SW 1271 (cell line): Measurements from ENCODE around the gene CFD.
"Not testable (repeated sequence)": the region's sequence is repeated elsewhere in the genome, so short reads cannot be mapped to it uniquely, and the experiment has no call there.

ENCODE experiments used
- DNase-seq, 2 experiments: peaks; one replicate each; lab custom pipeline; 2025; lab: John Stamatoyannopoulos, UW

CFD gene

DNA sequence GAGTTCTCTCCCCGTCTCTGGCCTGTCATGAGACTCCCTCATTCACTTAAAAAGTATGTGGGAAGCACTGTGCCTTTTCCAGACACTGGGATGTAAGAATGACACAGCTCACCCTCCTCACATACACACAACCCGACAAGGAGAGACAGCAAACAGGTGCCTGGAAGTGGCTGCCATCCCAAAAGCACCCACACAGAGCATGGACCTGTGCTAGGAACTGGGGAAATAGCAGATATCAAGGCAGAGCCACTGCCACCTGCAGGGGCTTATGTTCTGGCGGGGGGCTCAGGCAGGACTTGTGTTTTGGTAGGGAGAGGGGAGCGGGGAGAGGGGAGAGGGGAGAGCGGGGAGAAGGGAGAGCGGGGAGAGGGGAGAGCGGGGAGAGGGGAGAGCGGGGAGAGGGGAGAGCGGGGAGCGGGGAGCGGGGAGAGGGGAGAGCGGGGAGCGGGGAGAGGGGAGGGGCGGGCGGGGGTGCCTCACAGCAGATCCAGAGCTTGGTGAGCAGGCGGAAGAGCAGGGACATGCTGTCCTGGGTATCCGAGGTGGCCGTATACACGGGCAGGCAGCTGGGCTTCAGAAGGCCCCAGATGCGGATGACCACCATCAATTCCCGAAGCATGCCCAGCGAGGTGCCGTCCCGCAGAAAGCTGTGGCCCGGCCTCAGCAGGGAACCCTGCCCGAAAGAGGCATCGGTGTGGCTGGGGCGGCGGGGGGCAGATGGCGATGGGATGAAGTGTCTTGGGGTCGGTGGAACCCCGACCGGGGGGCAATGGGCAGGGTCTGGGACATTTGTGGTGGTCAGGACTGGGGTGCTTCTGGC is 12.2 kb downstream of the CFD start:
- peak in 1 of 2 experiments; percentile 21 for DNase-seq

DNA sequence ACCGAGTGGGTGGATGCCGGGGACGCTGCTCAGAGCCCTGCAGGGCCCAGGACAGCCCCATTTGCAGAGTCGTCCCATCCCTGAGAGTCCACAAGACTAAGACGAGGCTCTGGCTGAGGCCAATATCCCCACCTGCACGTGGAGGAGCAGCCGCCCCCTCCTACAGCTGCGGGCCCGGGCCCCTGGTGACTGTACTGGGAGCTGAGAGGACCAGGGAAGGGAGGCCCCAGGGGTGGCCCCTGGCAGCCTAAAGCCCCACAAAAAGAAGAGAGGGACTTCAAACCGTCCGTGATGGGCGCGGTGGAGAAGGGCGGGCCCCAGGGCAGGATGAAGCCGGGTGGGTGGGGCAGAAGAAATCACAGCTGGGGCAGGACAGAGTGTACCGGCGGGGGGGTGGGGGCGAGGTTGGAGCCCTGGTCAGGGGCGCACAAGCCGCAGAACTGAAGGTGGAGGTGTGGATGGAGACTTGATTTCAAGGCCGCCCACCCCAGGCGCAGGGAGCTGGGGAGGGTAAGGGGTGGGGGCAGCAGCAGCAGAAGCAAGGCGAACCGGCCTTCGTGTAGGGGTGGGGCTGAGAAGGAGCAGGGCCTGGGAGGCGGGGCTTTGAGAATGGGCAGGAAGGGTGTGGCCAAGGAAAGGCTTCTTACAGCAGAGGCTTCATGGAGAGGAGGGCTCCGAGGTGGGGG is 12.9 kb downstream of the CFD start:
- DNase-seq: peak; percentile 66 to 90

DNA sequence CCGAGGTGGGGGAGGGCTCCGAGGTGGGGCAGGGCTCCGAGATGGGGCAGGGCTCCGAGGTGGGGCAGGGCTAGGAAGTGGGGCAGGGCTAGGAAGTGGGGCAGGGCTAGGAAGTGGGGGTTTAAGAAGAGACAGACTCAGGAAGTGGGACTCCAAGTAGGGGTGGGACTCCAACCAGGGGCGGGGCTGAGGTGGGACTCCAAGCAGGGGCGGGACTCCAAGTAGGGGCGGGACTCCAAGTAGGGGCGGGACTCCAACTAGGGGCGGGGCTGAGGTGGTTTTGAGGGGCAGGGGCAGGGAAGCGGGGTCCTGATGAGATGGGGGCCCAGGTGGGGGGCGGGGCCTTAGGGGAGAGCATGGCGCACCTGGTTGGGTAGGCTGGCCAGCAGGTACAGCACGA is 13.6 kb downstream of the CFD start:
- peak in 1 of 2 experiments; percentile 68 for DNase-seq

DNA sequence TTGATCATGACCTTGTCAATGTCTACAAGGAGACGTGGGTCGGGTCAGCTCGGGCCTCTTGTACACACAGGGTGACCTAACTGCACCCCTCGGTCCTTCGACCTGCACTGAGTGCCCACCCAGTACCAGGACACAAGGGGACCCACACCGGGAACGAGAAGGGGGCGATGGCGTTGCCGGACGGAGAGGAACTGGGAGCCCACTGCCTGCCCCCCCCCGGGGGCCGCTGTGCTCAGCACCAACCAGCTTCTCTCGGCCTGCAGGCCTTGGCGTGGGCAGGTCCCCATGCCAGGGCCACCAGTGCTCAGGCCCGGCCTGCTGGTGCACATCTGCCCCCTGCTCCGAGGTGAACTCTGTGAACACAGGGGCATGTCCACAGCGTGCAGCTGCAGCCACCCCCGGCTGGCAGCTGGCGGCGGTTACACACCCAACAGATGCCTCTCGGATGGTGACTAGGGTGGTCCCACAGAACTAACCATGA is 14.1 kb downstream of the CFD start:
- no peak for DNase-seq

DNA sequence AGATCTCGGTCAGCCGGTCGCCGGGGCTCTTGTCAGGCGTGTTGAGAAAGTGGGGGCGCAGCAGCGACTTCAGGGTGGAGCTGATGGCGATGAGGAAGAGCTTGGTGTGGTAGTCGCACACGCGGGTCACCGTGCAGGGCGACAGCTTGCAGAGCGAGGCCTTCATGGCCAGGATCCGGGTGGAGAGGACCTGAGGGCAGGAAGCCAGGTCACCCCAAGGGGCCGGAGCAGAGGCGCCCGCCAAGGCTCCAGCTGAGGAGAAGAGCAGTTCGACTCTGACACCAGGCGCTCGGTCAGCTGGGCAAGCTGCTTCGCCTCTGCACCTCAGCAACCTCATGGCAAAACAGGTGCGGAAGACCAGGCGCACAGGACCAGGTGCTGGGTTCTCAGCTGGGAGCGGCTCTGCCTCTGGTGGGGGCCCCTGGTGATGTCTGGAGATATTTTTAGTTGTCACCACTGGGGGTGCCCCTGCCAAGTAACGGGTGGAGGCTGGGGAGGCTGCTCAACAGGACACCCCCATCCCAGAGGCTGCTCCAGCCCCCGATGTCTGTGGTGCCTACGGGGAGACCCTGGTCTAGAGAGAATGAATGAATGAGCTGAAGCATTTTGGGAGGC is 15.9 kb downstream of the CFD start:
- no peak for DNase-seq

DNA sequence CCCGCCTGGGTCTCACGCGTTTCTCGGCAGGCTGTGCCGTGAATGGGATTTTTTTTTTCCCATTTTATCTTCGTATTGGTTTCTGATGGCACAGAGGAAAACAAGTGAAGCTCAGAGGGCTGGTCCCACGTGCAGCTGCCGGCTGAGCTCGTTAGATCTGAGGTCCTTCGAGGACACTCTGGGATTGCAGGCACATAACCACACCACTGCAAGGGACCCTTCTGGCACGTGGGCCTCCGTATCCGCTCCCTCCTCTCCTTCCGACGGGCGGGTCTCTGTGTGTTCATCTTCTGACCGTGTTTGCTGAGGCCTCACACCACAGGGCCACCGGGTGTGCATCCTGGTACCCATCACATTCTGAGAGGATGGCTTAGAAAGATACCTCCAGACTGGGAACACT is 16.6 kb downstream of the CFD start:
- no peak for DNase-seq

DNA sequence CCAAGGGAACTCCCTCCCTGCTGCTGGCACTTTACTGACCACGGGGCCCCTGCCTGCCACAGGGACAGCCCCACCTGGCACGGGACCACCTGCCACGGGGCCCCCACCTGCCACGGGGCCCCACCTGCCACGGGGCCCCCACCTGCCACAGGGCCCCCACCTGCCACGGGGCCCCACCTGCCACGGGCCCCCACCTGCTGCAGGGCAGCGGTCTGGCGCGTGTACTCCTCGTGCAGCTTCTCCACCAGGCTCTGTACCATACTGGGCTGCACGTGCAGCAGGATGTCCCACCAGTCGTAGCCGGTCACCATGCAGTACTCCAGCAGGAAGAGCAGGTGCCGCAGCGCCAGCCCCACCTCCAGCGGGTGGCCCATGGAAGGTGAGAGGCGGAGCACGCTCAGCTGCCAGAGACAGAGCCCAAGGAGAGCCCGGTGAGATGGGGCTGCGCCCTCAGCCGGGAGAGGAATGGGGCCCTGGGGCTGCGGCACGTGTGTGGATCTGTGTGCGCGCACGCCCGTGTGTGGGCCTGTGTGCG is 17.4 kb downstream of the CFD start:
- no peak for DNase-seq

DNA sequence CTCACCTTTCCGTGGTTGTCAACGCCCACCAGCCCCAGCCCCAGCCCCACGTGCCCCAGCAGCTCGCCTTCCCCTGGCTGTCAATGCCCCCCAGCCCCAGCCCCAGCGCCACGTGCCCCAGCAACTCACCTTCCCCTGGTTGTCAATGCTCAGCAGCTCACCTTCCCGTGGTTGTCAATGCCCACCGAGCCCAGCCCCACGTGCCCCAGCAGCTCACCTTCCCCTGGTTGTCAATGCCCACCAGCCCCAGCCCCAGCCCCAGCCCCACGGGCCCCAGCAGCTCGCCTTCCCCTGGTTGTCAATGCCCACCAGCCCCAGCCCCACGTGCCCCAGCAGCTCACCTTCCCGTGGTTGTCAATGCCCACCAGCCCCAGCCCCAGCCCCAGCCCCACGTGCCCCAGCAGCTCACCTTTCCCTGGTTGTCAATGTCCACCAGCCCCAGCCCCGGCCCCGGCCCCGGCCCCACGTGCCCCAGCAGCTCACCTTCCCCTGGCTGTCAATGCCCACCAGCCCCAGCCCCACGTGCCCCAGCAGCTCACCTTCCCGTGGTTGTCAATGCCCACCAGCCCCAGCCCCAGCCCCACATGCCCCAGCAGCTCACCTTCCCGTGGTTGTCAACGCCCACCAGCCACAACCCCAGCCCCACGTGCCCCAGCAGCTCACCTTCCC is 18.7 kb downstream of the CFD start:
- not testable (repeated sequence) for DNase-seq

DNA sequence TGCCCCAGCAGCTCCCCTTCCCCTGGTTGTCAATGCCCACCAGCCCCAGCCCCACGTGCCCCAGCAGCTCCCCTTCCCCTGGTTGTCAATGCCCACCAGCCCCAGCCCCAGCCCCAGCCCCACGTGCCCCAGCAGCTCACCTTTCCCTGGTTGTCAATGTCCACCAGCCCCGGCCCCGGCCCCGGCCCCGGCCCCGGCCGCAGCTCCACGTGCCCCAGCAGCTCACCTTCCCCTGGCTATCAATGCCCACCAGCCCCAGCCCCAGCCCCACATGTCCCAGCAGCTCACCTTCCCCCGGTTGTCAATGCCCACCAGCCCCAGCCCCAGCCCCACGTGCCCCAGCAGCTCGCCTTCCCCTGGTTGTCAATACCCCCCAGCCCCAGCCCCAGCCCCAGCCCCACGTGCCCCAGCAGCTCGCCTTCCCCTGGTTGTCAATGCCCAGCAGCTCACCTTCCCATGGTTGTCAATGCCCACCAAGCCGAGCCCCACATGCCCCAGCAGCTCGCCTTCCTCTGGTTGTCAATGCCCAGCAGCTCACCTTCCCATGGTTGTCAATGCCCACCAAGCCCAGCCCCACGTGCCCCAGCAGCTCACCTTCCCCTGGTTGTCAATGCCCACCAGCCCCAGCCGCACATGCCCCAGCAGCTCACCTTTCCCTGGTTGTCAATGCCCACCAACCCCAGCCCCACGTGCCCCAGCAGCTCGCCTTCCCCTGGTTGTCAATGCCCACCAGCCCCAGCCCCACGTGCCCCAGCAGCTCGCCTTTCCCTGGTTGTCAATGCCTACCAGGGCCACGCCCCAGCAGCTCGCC is 19.5 kb downstream of the CFD start:
- not testable (repeated sequence) for DNase-seq

DNA sequence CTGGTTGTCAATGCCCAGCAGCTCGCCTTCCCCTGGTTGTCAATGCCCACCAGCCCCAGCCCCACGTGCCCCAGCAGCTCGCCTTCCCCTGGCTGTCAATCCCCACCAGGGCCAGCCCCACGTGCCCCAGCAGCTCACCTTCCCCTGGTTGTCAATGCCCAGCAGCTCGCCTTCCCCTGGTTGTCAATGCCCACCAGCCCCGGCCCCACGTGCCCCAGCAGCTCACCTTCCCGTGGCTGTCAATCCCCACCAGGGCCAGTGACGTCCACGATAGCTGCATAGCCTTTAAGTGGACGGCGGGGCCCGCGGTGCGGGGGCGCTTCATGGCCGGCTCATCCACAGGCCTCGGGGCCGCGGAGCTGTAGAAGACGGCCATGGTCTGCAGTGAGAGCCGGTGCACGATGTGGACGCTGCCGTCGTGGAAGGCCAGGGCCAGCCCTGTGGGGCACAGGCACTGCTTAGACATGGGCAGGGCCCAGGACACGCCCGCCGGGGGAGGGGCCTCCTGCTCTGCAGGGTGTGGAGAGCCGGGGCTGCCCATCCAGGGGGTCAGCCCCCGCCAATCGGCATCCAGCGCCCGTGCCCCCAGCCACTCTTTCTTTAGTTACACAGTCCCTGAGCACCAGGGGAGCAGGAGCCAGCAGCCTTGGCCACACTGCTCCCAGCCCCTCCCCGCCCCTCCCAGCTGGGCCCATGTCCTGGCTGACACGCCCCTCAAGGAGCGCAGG is 20.4 kb downstream of the CFD start:
- no peak for DNase-seq

DNA sequence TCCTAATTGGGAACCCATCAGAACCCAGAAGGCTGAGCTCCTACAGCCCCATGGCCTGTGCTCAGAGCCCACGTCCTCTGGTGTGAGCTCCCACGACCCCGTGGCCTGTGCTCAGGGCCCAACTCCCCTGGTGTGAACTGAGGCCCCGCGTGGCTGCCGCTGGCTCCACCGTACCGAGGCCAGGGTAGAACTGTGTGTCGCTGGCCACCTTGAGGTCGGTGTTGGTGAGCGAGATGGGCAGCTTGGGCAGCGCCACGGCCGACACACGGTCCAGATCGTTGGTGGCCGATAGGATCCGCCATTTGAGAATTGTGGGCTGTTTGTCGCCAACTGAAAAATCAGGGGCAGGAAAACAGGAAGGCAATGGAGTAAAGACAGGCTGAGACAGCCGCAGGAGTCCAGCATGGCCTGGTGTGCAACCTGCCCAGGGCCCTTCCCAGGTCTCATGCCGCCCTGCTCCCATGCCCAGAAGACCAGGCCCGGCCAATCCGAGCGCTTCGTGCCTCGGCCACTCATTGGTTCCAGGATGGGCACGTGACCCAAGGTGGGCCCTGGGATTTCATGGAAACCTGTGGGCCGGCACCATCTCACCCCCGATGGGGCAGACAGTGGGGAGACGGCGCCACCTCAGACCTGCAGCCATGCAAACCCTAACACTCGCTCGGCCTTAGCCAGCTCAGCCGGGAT is 22.1 kb downstream of the CFD start:
- no peak for DNase-seq

DNA sequence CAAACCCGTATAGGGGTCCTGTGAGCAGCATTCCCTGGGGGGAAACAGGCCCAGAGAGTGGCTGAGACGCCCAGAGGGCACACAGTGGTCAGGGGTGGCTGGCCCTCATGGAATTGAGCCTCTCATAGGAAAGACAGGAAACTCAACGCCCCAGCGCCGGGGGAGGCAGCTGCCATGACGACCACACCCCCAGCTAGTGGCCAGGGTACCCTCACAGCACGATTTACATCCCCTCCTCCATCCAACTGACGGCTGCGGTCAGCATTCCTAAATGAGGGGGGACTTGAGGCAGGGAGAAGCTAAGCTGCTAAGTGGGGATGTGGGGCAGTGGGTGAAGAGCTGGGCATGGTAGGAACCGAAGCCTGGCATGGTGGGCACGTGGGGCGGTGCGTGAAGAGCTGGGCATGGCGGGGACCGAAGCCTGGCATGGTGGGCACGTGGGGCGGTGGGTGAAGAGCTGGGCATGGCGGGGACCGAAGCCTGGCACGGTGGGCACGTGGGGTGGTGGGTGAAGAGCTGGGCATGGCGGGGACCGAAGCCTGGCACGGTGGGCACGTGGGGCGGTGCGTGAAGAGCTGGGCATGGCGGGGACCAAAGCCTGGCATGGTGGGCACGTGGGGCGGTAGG is 23.5 kb downstream of the CFD start:
- no peak for DNase-seq

DNA sequence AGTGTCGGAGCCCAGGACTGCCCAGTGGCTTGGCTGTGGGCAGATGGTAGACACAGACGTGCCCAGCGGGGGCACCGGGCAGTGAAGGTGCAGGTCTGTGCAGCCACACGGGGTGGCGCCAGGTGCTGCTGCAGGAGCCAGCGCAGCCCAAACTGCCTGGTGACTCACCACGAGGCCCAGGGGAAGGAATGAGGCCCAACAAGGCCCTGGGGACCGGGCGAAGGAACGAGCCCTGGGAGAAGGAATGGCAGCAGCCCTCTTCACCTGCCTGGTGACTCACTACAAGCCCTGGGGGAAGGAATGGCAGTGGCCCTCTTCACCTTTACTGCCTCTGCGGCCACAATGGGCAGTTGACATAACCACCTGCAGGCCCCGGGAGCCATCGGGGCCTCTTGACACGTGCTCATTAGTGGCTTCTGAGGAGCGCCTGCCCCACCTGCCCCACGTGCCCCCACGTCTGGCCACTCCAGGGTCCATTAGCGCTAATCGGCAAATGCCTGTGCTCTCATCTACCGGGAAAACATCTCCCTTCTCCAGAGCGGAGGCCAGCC is 24.3 kb downstream of the CFD start:
- no peak for DNase-seq

DNA sequence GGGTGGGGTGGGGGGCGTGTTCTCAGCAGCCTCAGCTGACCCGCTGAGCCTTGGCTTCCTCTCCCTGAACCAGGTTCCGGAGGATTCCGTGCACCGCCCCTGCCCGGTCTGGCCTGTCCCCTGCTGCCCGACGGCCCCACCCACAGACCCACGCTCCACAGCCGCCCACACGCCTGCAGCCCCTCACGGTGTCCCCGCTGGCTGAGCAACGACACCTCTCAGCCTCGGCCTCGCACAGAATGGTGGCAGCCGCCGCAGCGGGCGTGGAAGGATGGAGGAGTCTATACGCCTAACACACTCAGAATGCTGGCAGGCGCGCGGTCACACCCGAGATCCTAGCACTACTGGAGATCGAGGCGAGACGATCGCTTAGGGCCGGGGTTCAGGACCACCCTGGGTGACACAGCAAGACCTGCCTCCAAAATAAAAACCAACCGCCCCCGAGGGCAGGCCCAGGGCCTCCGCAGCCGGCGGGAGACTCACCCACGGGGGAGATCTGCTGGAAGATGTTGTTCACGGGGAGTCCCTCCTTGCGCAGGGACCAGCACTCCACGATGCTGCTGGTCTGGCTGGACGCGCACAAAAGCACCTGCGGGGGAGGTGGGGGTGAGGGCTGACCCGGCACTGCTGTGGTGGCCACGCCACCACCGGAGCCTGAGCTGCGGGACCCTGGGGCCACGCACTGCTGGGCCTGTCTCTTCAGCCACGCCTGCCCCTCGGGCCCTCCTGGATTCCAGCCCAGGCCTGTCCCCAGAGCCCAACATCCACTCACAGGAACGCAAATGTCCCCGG is 25.2 kb downstream of the CFD start:
- no peak for DNase-seq

DNA sequence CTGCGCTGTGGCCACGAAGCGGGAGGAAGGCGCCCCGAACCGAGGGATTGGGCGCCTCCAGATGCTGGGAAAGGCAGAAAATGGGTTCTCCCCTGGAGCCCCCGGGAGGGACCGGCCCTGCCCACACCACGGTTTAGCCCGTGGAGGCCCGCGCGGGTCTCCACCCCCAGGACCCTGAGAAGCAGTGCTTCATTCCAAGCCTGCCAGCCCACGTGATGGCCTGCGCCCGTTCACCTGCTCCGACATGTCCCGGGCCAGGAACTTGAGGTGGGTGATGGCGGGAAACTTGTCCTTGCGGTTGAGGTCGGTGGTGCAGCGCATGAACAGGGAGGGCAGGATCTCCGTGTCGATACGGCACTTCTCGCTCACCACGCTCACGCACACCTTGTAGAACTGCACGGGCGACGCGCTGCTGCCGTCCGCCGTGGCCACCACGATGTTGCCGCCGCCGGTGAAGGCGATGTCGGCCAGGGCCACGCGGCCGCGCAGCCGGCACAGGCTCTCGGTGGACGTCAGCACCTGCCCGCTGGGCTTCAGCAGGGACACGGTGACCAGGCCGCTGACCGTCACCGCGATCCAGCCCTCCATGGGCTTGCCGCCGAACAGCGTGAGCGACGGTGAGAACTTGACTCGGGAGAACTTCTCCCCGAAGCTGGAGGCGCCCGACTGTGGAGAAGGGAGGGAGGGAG is 26.2 kb downstream of the CFD start:
- DNase-seq: no peak

DNA sequence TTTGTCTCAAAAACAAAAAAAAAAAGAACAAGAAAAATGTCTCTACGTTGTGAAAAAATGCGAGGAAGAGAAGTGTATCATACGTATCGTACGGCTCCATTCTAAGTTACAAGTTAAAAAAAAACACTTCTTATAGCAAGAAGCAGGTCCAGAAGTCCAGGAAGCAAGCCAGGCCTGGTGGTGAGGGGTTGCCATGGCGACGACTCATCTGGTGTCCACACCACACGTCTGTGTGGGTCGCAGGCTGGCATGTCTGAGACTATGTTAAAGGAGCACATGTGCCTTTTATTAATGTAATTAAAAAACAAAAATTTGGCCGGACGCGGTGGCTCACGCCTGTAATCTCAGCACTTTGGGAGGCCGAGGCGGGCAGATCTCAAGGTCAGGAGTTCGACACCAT is 27.6 kb downstream of the CFD start:
- no peak for DNase-seq

DNA sequence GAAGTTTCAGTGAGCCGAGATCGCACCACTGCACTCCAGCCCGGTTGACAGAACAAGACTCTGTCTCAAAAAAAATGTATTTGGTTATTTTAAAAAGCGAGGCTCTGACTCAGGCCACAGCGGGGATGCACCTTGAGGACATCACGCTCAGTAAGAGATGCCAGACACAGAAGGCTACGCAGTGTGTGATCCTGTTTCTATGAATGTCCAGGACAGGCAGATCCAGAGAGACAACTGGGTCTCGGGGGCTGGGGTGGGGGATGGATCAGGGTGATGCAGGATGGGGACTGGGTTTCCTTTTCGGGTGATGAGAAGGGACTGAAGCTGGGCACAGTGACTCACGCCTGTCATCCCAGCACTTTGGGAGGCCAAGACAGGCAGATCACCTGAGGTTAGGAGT is 28.1 kb downstream of the CFD start:
- DNase-seq: no peak
